Amniotic epithelial cell (primary cell): ENCODE measurements around the gene NR2F6.
"Not testable (repeated sequence)": the region's sequence is repeated elsewhere in the genome, so short reads cannot be mapped to it uniquely, and the experiment has no call there.

Source experiments
- DNase-seq: peaks from one replicate; pipeline ENCODE4 v3.0.0-alpha.2; 2010; ENCODE audit warnings: low read depth

NR2F6 gene

GRCh38 chr19:17245535-17245984 is at the start of gene NR2F6:
TSS of gene NR2F6 (minus strand) at chr19:17245919. CDS start at chr19:17245220, 699 bp downstream.
- DNase-seq: no peak

- DNase-seq: peak; percentile 26
Measured at GRCh38 chr19:17294051-17294891, 48.6 kb upstream of the NR2F6 start.

- DNase-seq: no peak
Measured at GRCh38 chr19:17293605-17294004, 47.9 kb upstream of the NR2F6 start.

- peak; percentile 87 for DNase-seq
Measured at GRCh38 chr19:17292301-17293074, 46.8 kb upstream of the NR2F6 start.

GRCh38 chr19:17289489-17289888 is 43.8 kb upstream of the NR2F6 start:
- peak; percentile 90 for DNase-seq

GRCh38 chr19:17286752-17287151 is 41.0 kb upstream of the NR2F6 start:
- DNase-seq: no peak

- DNase-seq: no peak
Measured at GRCh38 chr19:17286263-17286662, 40.5 kb upstream of the NR2F6 start.

GRCh38 chr19:17285415-17286135 is 39.9 kb upstream of the NR2F6 start:
- no peak for DNase-seq

GRCh38 chr19:17283504-17283996 is 37.8 kb upstream of the NR2F6 start:
- no peak for DNase-seq

- DNase-seq: peak; percentile 59
Measured at GRCh38 chr19:17282488-17283125, 36.9 kb upstream of the NR2F6 start.

- peak; percentile 18 for DNase-seq
Measured at GRCh38 chr19:17281391-17282304, 35.9 kb upstream of the NR2F6 start, which contains the start of gene ANKLE1. TSS of gene ANKLE1 (plus strand) at chr19:17281901. CDS start at chr19:17281921, 20 bp downstream.

- no peak for DNase-seq
Measured at GRCh38 chr19:17279436-17279835, 33.7 kb upstream of the NR2F6 start.

GRCh38 chr19:17275441-17276175 is 29.9 kb upstream of the NR2F6 start:
- no peak for DNase-seq

- not testable (repeated sequence) for DNase-seq
Measured at GRCh38 chr19:17274892-17275291, 29.2 kb upstream of the NR2F6 start.

- no peak for DNase-seq
Measured at GRCh38 chr19:17268754-17269153, 23.0 kb upstream of the NR2F6 start.

GRCh38 chr19:17266975-17267788 is 21.5 kb upstream of the NR2F6 start, which contains the start of gene BABAM1:
TSS of gene BABAM1 (plus strand) at chr19:17267443. CDS start at chr19:17268807, 1,364 bp downstream.
- peak; percentile 100 for DNase-seq

- DNase-seq: no peak
Measured at GRCh38 chr19:17266589-17266974, 20.9 kb upstream of the NR2F6 start.

- DNase-seq: no peak
Measured at GRCh38 chr19:17266026-17266425, 20.3 kb upstream of the NR2F6 start.

- no peak for DNase-seq
Measured at GRCh38 chr19:17264641-17264979, 18.9 kb upstream of the NR2F6 start, which contains the start of gene USHBP1. TSS of gene USHBP1 (minus strand) at chr19:17264745. CDS start at chr19:17264299, 446 bp downstream.
